Measurements from ENCODE around the gene HCN2. TPM values are rescaled to one million over a fixed set of nuclear protein-coding genes. Genes with fewer than 3 reads are reported as not detected.

Gene HCN2
- 3.6 and 4.0 TPM in 2 replicates for total RNA-seq (2021; fragmentation: NEBNext Ultra II Directional; extraction: Animal tissue kit (Norgen Biotek cat#: 25700))
- polyA plus RNA-seq (2011; rRNA removed), result 1.0 and 1.9 TPM in 2 replicates
- polyA plus RNA-seq (2011; cell fraction: cytosol; rRNA removed), result 1.3 TPM
- polyA plus RNA-seq (2011; cell fraction: nucleus; rRNA removed), result 3.2 TPM
- polyA plus RNA-seq (2012, experiment 1 of 2), result 1.6 to 4.6 TPM (median 3.9 TPM) in 4 replicates
- 2.2 TPM for polyA plus RNA-seq (2012, experiment 2 of 2)
- polyA plus RNA-seq (2013, experiment 1 of 2), result 3.0 TPM
- 3.2 TPM for polyA plus RNA-seq (2013, experiment 2 of 2)
- 1.6 and 4.2 TPM in 2 replicates for polyA minus RNA-seq (2011; rRNA and poly(A)+ RNA removed)
- 2.5 TPM for polyA minus RNA-seq (2011; cell fraction: cytosol; rRNA and poly(A)+ RNA removed)
- 1.4 TPM for polyA minus RNA-seq (2011; cell fraction: nucleus; rRNA and poly(A)+ RNA removed)
- long read RNA-seq, experiment 1, partial matches to known transcripts, result 2 of 4 reads
- long read RNA-seq, experiment 1, other reads (novel, unspliced or antisense), result 0 of 4 reads
- long read RNA-seq, experiment 2, result 0 reads

- H2AK5ac ChIP-seq (ENCODE audit: low read depth, low read length), result no peak within 1 kb of the TSS
- DNase-seq (ENCODE audit: low read depth in 1 of 2, low spot score in 2 of 2) (no peak), FAIRE-seq (no peak)
- no peaks in the 10 kb centered on the region for H3K79me2 ChIP-seq (ENCODE audit: control insufficient read depth in 1 of 2, insufficient read depth in 2 of 2, low read length in 2 of 2)
- H2BK5ac ChIP-seq (ENCODE audit: low read depth, low read length), result no peak within 1 kb of the TSS
- H3K36me3 ChIP-seq (ENCODE audit: control insufficient read depth in 2 of 4, insufficient read depth in 4 of 4, low read length in 3 of 4), result peaks cover 0 to 4% (median 0%) of the 10 kb centered on the region in 4 experiments; a peak in 1 of 8 replicates
- H2AFZ ChIP-seq (ENCODE audit: low read length), result no peak within 1 kb of the TSS
- no peak within 1 kb of the TSS for H3K18ac ChIP-seq (ENCODE audit: extremely low read depth, low read length)
- no peaks in the 10 kb centered on the region for H3K9me3 ChIP-seq (ENCODE audit: insufficient read depth in 2 of 2, low read depth in 1 of 2, low read length in 1 of 2)
- peak within 1 kb of the TSS; percentile 51; the same call in 1 of the 2 replicates for H4K8ac ChIP-seq (ENCODE audit: extremely low read depth, insufficient read depth, low read length)
- H2BK20ac ChIP-seq (ENCODE audit: low read length), result no peak within 1 kb of the TSS
- peak within 1 kb of the TSS; percentile 1 to 57 (median 18); a peak in 5 of 8 replicates for H3K4me3 ChIP-seq (ENCODE audit: extremely low read depth in 1 of 4, insufficient read depth in 2 of 4, low read depth in 3 of 4, low read length in 4 of 4)
- H2BK12ac ChIP-seq (ENCODE audit: low read depth, low read length), result no peak within 1 kb of the TSS; the same call in 1 of the 2 replicates
- H3K4me2 ChIP-seq (ENCODE audit: insufficient read depth in 1 of 2, low read depth in 2 of 2, low read length in 2 of 2), result peak within 1 kb of the TSS; percentile 33 to 64; a peak in 3 of 4 replicates
- no peak within 1 kb of the TSS for H3K9ac ChIP-seq (replicated peaks in 1 of 4; ENCODE audit: extremely low read depth in 1 of 4, low read depth in 3 of 4, low read length in 3 of 4)
- peaks cover 4 to 14% of the 10 kb centered on the region in 2 experiments for H4K20me1 ChIP-seq (replicated peaks in 1 of 2; ENCODE audit: control insufficient read depth in 1 of 2, insufficient read depth in 2 of 2, low read length in 2 of 2)
- no peak within 1 kb of the TSS for H3K27ac ChIP-seq (ENCODE audit: low read depth, low read length)
- H3K27me3 ChIP-seq (replicated peaks in 1 of 4; ENCODE audit: control insufficient read depth in 3 of 4, extremely low read depth in 1 of 4, insufficient read depth in 3 of 4, low read length in 3 of 4), result peaks cover 23 to 39% (median 31%) of the 10 kb centered on the region in 4 experiments
- H2BK120ac ChIP-seq (replicated peaks; ENCODE audit: low read depth, low read length), result no peak within 1 kb of the TSS
- POLR2A ChIA-PET (ENCODE audit: partially characterized antibody), result interaction anchor here (0.8 to 1.2 kb wide), 3 partner anchors 13 to 17 kb away, joined by 3 to 4 read pairs (median 3); no protein-coding TSS in a partner anchor
- 4% methylated on average over 22 of the region's 132 CpGs; no CpG with 5 or more reads in 1 of the 2 experiments for WGBS, 2 experiments (ENCODE audit: extremely low coverage in 1 of 2, insufficient coverage in 1 of 2, insufficient read length in 1 of 2, insufficient replicate concordance in 2 of 2, low coverage in 1 of 2, low lambda C conversion rate in 2 of 2, missing lambda C conversion rate in 1 of 2)
- CTCF ChIA-PET (ENCODE audit: partially characterized antibody), result interaction anchor here (0.9 kb wide), 1 partner anchor 23 kb away, joined by 3 read pairs; no protein-coding TSS in a partner anchor
- H3K4ac ChIP-seq (replicated peaks; ENCODE audit: insufficient read length, low read depth, low read length), result no peak within 1 kb of the TSS
- no peak within 1 kb of the TSS for H3K14ac ChIP-seq (ENCODE audit: insufficient read length)
- H3K56ac ChIP-seq (replicated peaks; ENCODE audit: insufficient read length, low read depth, low read length), result no peak within 1 kb of the TSS
- no peak within 1 kb of the TSS for H2BK15ac ChIP-seq (ENCODE audit: low read length)
- TF ChIP-seq ASH2L (IDR thresholded peaks at IDR 0.05; ENCODE audit: low read length) (no peak), CTBP2 (IDR thresholded peaks at IDR 0.05; ENCODE audit: borderline replicate concordance, insufficient read depth, insufficient read length, low read length) (no peak), CEBPB (IDR thresholded peaks at IDR 0.05; ENCODE audit: low read depth, low read length) (no peak), CTCF (IDR thresholded peaks at IDR 0.05; ENCODE audit: control extremely low read depth in 1 of 3, insufficient read depth in 1 of 3, low read depth in 1 of 3, low read length in 3 of 3) (no peak), EZH2 (IDR thresholded peaks at IDR 0.05; ENCODE audit: low read depth, low read length, severe bottlenecking) (no peak), POU5F1 (IDR thresholded peaks at IDR 0.05; ENCODE audit: low read depth, low read length) (no peak)
- H4K5ac ChIP-seq (ENCODE audit: insufficient read length, low read depth, low read length), result no peak within 1 kb of the TSS
- no peak within 1 kb of the TSS for H4K91ac ChIP-seq (replicated peaks; ENCODE audit: insufficient read length, low read length)
- peaks cover 0 to 6% (median 1%) of the 10 kb centered on the region in 4 experiments; a peak in 3 of 7 replicates for H3K4me1 ChIP-seq (replicated peaks in 1 of 4; ENCODE audit: control insufficient read depth in 3 of 4, insufficient read depth in 4 of 4, low read length in 3 of 4)
- H3K79me1 ChIP-seq (ENCODE audit: low read depth, low read length), result no peaks in the 10 kb centered on the region
- no peak within 1 kb of the TSS for H3K23ac ChIP-seq (ENCODE audit: insufficient read length)
- peaks cover 3% of the 10 kb centered on the region; the same call in 1 of the 2 replicates for H3K23me2 ChIP-seq (ENCODE audit: low read depth, low read length)
These were observed at the start of gene HCN2 for GRCh38 chr19:589693-590395. TSS of gene HCN2 (plus strand) at chr19:589881. CDS start at chr19:589946, 65 bp downstream.
